Measurements from ENCODE around the gene PRKAR2A.
"Not testable (repeated sequence)": the region's sequence is repeated elsewhere in the genome, so short reads cannot be mapped to it uniquely, and the experiment has no call there.

Gene PRKAR2A

DNA sequence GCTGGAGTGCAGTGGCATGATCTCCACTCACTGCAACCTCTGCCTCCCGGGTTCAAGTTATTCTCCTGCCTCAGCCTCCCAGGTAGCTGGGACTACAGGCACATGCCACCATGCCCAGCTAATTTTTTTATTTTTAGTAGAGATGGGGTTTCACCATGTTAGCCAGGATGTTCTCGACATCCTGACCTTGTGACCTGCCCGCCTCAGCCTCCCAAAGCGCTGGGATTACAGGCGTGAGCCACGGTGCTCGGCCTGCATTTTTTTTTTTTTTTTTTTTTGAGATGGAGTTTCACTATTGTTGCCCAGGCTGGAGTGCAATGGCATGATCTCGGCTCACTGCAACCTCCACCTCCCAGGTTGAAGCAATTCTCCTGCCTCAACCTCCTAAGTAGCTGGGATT is 69.1 kb downstream of the PRKAR2A start:
- not testable (repeated sequence) for H3K9ac ChIP-seq (ENCODE audit: low read length in 2 of 2); H3K27ac ChIP-seq (ENCODE audit: low read length); H3K4me1 ChIP-seq (ENCODE audit: control insufficient read depth, insufficient read depth, low read length); H3K27me3 ChIP-seq (ENCODE audit: control insufficient read depth in 1 of 2, insufficient read depth in 2 of 2, low read length in 2 of 2); H3K9me3 ChIP-seq (ENCODE audit: control insufficient read depth in 2 of 2, low read length in 2 of 2); H3K4me3 ChIP-seq (ENCODE audit: low read length in 2 of 2)
- peaks cover 6 to 15% of the 10 kb centered on the region in 2 donors for H3K36me3 ChIP-seq (ENCODE audit: control insufficient read depth in 2 of 2, insufficient read depth in 2 of 2, low read length in 2 of 2)

DNA sequence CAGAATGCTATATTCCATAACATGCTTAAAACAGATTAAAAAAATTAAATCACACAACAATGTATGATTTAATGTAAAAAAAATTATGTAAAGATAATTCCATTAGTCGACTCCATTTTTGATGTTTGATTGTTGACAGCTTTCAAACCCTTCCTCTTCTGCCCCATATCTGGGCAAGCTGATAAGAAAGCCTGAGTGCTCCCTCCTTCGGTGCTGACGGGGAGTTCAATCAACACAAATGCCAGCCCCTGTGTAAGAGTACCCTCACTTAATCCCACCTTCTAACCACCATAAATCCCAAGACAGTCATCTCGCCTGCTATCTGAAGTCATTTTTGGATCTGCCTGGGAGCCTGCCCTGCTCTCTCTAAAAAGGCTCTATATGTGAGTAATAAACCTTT is 70.8 kb downstream of the PRKAR2A start:
- Histone ChIP-seq H3K9me3 (ENCODE audit: control insufficient read depth in 2 of 2, low read length in 2 of 2) (no peaks in the 10 kb centered on the region), H3K4me1 (ENCODE audit: control insufficient read depth, insufficient read depth, low read length) (peaks cover 2% of the 10 kb centered on the region), H3K4me3 (ENCODE audit: low read length in 2 of 2) (no peak overlapping the region), H3K27ac (ENCODE audit: low read length) (no peak overlapping the region), H3K36me3 (ENCODE audit: control insufficient read depth in 2 of 2, insufficient read depth in 2 of 2, low read length in 2 of 2) (peaks cover 6 to 16% of the 10 kb centered on the region in 2 donors), H3K27me3 (ENCODE audit: control insufficient read depth in 1 of 2, insufficient read depth in 2 of 2, low read length in 2 of 2) (no peaks in the 10 kb centered on the region), H3K9ac (ENCODE audit: low read length in 2 of 2) (no peak overlapping the region)

DNA sequence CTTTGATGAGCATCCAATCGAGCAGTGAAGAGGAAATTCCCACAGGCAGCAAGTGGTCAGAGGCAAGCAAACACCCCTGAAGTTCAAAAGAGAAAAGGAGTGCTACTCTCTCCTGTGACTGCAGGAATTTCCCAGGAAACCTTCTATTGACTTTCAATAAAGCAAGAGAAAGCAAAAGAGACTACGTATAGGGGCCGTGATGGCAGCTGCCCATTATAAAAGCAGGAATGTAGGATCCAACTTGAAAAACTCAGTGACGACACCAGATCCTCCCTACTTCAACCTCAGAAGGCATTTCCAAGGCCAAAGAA is 77.5 kb downstream of the PRKAR2A start:
- H3K4me3 ChIP-seq (ENCODE audit: low read length in 2 of 2) = no peak overlapping the region
- no peaks in the 10 kb centered on the region for H3K9me3 ChIP-seq (ENCODE audit: control insufficient read depth in 2 of 2, low read length in 2 of 2)
- no peak overlapping the region for H3K9ac ChIP-seq (ENCODE audit: low read length in 2 of 2)
- no peaks in the 10 kb centered on the region for H3K27me3 ChIP-seq (ENCODE audit: control insufficient read depth in 1 of 2, insufficient read depth in 2 of 2, low read length in 2 of 2)
- peaks cover 25 to 26% of the 10 kb centered on the region in 2 donors for H3K36me3 ChIP-seq (ENCODE audit: control insufficient read depth in 2 of 2, insufficient read depth in 2 of 2, low read length in 2 of 2)
- no peaks in the 10 kb centered on the region for H3K4me1 ChIP-seq (ENCODE audit: control insufficient read depth, insufficient read depth, low read length)
- no peak overlapping the region for H3K27ac ChIP-seq (ENCODE audit: low read length)

DNA sequence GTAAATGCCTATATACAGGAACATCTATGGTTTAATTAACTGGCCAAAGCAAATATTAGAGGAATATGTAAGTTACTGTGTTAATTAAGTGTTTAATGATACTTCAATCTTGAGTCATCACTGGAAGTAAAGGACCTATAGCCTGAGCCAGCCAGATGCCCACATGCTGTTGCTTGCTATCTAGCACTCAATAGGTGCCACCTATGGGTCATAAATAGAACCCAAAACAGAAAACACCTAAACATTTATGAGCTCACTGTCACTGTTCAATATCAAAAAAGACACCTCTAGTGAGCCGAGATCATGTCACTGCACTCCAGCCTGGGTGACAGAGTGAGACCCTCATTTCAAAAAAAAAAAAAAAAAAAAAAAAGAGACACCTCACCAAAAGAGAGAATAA is 82.3 kb downstream of the PRKAR2A start:
- H3K9ac ChIP-seq (ENCODE audit: low read length in 2 of 2) = no peak overlapping the region
- H3K4me1 ChIP-seq (ENCODE audit: control insufficient read depth, insufficient read depth, low read length) = no peaks in the 10 kb centered on the region
- no peak overlapping the region for H3K27ac ChIP-seq (ENCODE audit: low read length)
- no peaks in the 10 kb centered on the region for H3K27me3 ChIP-seq (ENCODE audit: control insufficient read depth in 1 of 2, insufficient read depth in 2 of 2, low read length in 2 of 2)
- no peak overlapping the region for H3K4me3 ChIP-seq (ENCODE audit: low read length in 2 of 2)
- peaks cover 23 to 28% of the 10 kb centered on the region in 2 donors for H3K36me3 ChIP-seq (ENCODE audit: control insufficient read depth in 2 of 2, insufficient read depth in 2 of 2, low read length in 2 of 2)
- no peaks in the 10 kb centered on the region for H3K9me3 ChIP-seq (ENCODE audit: control insufficient read depth in 2 of 2, low read length in 2 of 2)

DNA sequence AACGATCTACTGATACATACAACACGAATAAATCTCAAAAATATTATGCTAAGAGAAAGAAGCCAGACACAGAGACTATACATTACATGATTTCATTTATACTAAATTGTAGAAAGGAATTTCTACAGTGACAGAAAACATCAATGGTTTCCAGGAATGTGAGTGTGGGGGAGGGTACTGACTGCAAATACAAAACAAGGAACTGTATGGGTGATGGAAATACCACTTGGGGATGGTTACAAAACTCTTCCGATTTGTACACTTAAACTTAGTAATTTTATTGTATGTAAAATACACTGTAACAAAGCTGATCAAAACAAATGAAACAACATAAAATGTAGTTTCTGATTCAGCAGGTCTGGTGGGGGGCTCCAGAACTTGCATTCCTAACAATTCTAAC is 84.9 kb downstream of the PRKAR2A start:
- Histone ChIP-seq H3K9ac (ENCODE audit: low read length in 2 of 2) (no peak overlapping the region), H3K27me3 (ENCODE audit: control insufficient read depth in 1 of 2, insufficient read depth in 2 of 2, low read length in 2 of 2) (no peaks in the 10 kb centered on the region), H3K9me3 (ENCODE audit: control insufficient read depth in 2 of 2, low read length in 2 of 2) (no peaks in the 10 kb centered on the region), H3K4me3 (ENCODE audit: low read length in 2 of 2) (no peak overlapping the region), H3K36me3 (ENCODE audit: control insufficient read depth in 2 of 2, insufficient read depth in 2 of 2, low read length in 2 of 2) (peaks cover 23 to 24% of the 10 kb centered on the region in 2 donors), H3K27ac (ENCODE audit: low read length) (no peak overlapping the region), H3K4me1 (ENCODE audit: control insufficient read depth, insufficient read depth, low read length) (no peaks in the 10 kb centered on the region)

DNA sequence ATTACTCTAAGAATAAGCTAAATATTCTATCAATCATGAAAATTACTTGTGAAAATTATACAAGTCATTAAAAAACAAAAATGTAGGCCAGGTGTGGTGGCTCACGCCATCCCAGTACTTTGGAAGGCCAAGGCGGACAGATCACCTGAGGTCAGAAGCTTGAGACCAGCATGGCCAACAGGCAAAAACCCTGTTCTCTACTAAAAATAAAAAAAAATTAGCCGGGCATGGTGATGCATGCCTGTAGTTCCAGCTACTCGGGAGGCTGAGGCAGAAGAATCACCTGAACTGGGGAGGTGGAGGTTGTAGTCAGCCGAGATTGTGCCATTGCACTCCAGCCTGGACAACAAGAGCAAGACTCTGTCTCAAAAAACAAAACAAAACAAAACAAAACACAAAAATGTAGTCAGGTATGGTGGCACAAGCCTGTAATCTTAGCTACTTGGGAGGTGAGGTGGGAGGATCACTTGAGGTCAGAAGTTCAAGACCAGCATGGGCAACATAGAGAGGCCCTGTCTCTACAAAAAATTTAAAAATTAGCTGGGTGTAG is 87.6 kb downstream of the PRKAR2A start:
- H3K4me3 ChIP-seq (ENCODE audit: low read length in 2 of 2); H3K27me3 ChIP-seq (ENCODE audit: control insufficient read depth in 1 of 2, insufficient read depth in 2 of 2, low read length in 2 of 2); H3K9ac ChIP-seq (ENCODE audit: low read length in 2 of 2); H3K27ac ChIP-seq (ENCODE audit: low read length); H3K9me3 ChIP-seq (ENCODE audit: control insufficient read depth in 2 of 2, low read length in 2 of 2); H3K4me1 ChIP-seq (ENCODE audit: control insufficient read depth, insufficient read depth, low read length): not testable (repeated sequence)
- H3K36me3 ChIP-seq (ENCODE audit: control insufficient read depth in 2 of 2, insufficient read depth in 2 of 2, low read length in 2 of 2) = peaks cover 14 to 23% of the 10 kb centered on the region in 2 donors

DNA sequence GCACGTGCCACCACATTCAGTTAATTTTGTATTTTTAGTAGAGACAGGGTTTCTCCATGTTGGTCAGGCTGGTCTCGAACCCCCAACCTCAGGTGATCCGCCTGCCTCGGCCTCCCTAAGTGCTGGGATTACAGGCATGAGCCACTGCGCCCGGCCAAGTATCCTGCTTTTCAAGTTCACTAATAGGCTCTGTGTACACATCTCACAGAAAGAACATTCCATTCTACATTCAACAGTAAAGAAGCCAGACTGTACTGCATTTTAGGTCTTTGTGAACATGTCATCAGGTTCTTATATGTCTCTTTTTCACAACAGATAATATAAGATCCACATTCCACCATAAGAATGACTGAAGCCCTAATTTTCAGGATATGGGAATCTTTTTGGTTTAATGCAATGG is 88.1 kb downstream of the PRKAR2A start:
- not testable (repeated sequence) for H3K27ac ChIP-seq (ENCODE audit: low read length); H3K9me3 ChIP-seq (ENCODE audit: control insufficient read depth in 2 of 2, low read length in 2 of 2); H3K27me3 ChIP-seq (ENCODE audit: control insufficient read depth in 1 of 2, insufficient read depth in 2 of 2, low read length in 2 of 2); H3K4me3 ChIP-seq (ENCODE audit: low read length in 2 of 2); H3K9ac ChIP-seq (ENCODE audit: low read length in 2 of 2); H3K4me1 ChIP-seq (ENCODE audit: control insufficient read depth, insufficient read depth, low read length)
- peaks cover 9 to 21% of the 10 kb centered on the region in 2 donors for H3K36me3 ChIP-seq (ENCODE audit: control insufficient read depth in 2 of 2, insufficient read depth in 2 of 2, low read length in 2 of 2)

DNA sequence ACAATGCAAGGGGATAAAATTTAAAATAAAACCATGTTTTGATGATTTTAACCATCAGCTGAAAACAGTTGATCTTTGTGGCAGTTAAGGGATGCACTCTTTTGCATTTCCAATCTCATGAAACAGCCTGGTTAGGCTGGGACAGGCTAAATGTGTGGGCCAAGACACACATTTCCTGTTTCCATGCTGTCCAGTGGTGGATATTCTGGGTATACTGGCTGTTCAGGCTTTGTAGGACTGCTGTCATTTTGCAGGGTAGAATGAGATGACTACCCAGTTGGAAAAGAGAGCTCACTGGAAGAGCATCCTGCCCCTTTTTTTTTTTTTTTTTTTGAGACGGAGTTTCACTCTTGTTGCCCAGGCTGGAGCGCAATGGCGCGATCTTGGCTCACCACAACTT is 88.6 kb downstream of the PRKAR2A start:
- Histone ChIP-seq H3K27ac (ENCODE audit: low read length) (no peak overlapping the region), H3K36me3 (ENCODE audit: control insufficient read depth in 2 of 2, insufficient read depth in 2 of 2, low read length in 2 of 2) (peaks cover 9 to 18% of the 10 kb centered on the region in 2 donors), H3K9ac (ENCODE audit: low read length in 2 of 2) (no peak overlapping the region), H3K4me3 (ENCODE audit: low read length in 2 of 2) (no peak overlapping the region), H3K27me3 (ENCODE audit: control insufficient read depth in 1 of 2, insufficient read depth in 2 of 2, low read length in 2 of 2) (no peaks in the 10 kb centered on the region), H3K4me1 (ENCODE audit: control insufficient read depth, insufficient read depth, low read length) (no peaks in the 10 kb centered on the region), H3K9me3 (ENCODE audit: control insufficient read depth in 2 of 2, low read length in 2 of 2) (no peaks in the 10 kb centered on the region)

DNA sequence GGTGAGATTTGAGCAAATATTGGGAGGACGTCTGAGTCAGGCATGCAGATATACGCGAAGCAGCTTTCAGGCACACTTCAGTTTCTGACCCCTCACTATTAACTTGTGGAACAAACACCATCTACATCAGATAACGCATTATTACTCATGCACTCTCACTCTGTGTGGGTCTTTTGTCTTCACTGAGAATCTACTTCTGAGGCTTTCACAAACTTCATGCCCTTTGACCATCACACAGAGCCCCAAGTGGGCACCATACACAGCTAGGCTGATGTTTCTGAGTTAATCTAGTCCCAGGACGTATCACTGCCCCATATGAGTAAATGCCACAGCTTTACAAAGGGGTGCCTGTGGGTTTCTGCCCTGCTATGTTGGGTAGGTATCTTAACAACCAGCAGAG is 91.0 kb downstream of the PRKAR2A start:
- H3K9me3 ChIP-seq (ENCODE audit: control insufficient read depth in 2 of 2, low read length in 2 of 2) = no peaks in the 10 kb centered on the region
- H3K27ac ChIP-seq (ENCODE audit: low read length) = no peak overlapping the region
- peaks cover 6 to 22% of the 10 kb centered on the region in 2 donors for H3K36me3 ChIP-seq (ENCODE audit: control insufficient read depth in 2 of 2, insufficient read depth in 2 of 2, low read length in 2 of 2)
- no peaks in the 10 kb centered on the region for H3K27me3 ChIP-seq (ENCODE audit: control insufficient read depth in 1 of 2, insufficient read depth in 2 of 2, low read length in 2 of 2)
- no peak overlapping the region for H3K4me3 ChIP-seq (ENCODE audit: low read length in 2 of 2)
- no peaks in the 10 kb centered on the region for H3K4me1 ChIP-seq (ENCODE audit: control insufficient read depth, insufficient read depth, low read length)
- H3K9ac ChIP-seq (ENCODE audit: low read length in 2 of 2) = no peak overlapping the region

DNA sequence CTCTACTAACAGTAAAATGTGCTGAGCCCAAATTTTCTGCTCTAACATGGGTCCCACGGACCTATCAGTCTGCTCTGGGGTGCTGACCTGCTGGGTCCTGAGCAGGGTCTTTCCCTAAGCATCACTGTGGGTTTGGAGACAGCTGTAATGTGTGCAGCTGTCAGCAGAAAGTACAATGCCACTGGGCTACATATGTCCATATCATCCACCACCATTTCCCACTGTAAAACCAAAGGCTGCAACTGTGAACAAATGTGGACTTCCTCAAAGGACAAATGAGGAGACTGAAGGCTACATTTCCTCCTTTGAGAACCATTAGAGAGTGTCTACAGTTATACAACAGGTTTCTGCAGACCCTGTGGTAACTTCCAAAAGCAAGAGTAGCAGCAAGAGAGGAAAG is 96.8 kb downstream of the PRKAR2A start:
- Histone ChIP-seq H3K4me3 (ENCODE audit: low read length in 2 of 2) (no peak overlapping the region), H3K4me1 (ENCODE audit: control insufficient read depth, insufficient read depth, low read length) (no peaks in the 10 kb centered on the region), H3K27me3 (ENCODE audit: control insufficient read depth in 1 of 2, insufficient read depth in 2 of 2, low read length in 2 of 2) (no peaks in the 10 kb centered on the region), H3K27ac (ENCODE audit: low read length) (no peak overlapping the region), H3K9me3 (ENCODE audit: control insufficient read depth in 2 of 2, low read length in 2 of 2) (no peaks in the 10 kb centered on the region), H3K36me3 (ENCODE audit: control insufficient read depth in 2 of 2, insufficient read depth in 2 of 2, low read length in 2 of 2) (peaks cover 11 to 30% of the 10 kb centered on the region in 2 donors), H3K9ac (ENCODE audit: low read length in 2 of 2) (no peak overlapping the region)

DNA sequence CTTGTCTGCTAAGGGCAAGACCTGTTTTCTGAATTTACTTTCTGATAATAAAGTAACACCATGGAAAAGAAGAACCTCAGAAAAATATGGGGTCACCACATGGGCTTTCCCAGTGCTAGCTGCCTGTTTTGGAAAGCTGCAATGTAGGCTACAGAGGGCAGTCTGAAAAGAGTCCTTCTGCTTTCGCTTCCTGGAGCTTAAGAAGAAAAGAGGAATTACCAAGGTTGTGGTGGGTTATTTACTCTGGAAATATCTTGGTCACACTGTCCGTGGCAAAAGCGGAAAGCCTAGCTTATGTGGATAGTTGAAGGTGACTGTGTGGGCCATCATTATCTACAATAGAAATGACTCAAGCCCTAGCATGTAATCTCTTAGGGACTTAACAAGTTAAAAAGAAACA is 98.9 kb downstream of the PRKAR2A start:
- H3K27ac ChIP-seq (ENCODE audit: low read length) = no peak overlapping the region

More for the DNA sequence above, 98.9 kb downstream of the PRKAR2A start:
- Histone ChIP-seq H3K4me1 (ENCODE audit: control insufficient read depth, insufficient read depth, low read length) (no peaks in the 10 kb centered on the region), H3K9me3 (ENCODE audit: control insufficient read depth in 2 of 2, low read length in 2 of 2) (no peaks in the 10 kb centered on the region), H3K27me3 (ENCODE audit: control insufficient read depth in 1 of 2, insufficient read depth in 2 of 2, low read length in 2 of 2) (no peaks in the 10 kb centered on the region), H3K4me3 (ENCODE audit: low read length in 2 of 2) (no peak overlapping the region), H3K36me3 (ENCODE audit: control insufficient read depth in 2 of 2, insufficient read depth in 2 of 2, low read length in 2 of 2) (peaks cover 11 to 32% of the 10 kb centered on the region in 2 donors), H3K9ac (ENCODE audit: low read length in 2 of 2) (no peak overlapping the region)
